SK-N-SH (cell line): Measurements from ENCODE around the gene SNTG2. TPM values are rescaled to one million over a fixed set of nuclear protein-coding genes. Genes with fewer than 3 reads are reported as not detected.

ENCODE experiments used
- CTCF ChIA-PET: fragments of 300-600, 350-600 bp; formaldehyde crosslinking; extraction: SDS; loops from one replicate; lab custom pipeline; 2021; lab: Yijun Ruan, JAX
- POLR2A ChIA-PET: fragments of 350-600 bp; sonication (Branson Sonifier 250); formaldehyde crosslinking; extraction: SDS; loops from one replicate; lab custom pipeline; 2020; ENCODE audit warnings: antibody characterized with exemption, inconsistent platforms; lab: Yijun Ruan, JAX
- DNase-seq: peaks from one replicate; pipeline ENCODE4 v3.0.0; 2012
- H2AFZ ChIP-seq: fragments of 200-600 bp; sonication (generic); 2 replicates; pipeline ENCODE4 v1.8.1; 2016; ENCODE audit warnings: antibody characterized with exemption, mild to moderate bottlenecking, low read depth
- H3F3A ChIP-seq: fragments of 200-600 bp; sonication (generic); replicated peaks from 2 replicates; pipeline ENCODE3; 2016; ENCODE audit warnings: antibody characterized with exemption, mild to moderate bottlenecking; ENCODE audit not compliant: insufficient read depth
- H3K27ac ChIP-seq, 2 experiments: fragments of 200-500 bp in 1 of 2; fragments of 200-600 bp in 1 of 2; sonication (Bioruptor generic) in 1 of 2; sonication (generic), shearing (Covaris generic) in 1 of 2; 2 replicates each; pipeline versions ENCODE4 v1.5.1 to v1.6.1; 2014 to 2016; ENCODE audit warnings: low read depth in 2 of 2, inconsistent platforms in 1 of 2, low read length in 1 of 2, mild to moderate bottlenecking in 1 of 2, mixed read lengths in 1 of 2
- H3K27me3 ChIP-seq: fragments of 200-600 bp; sonication (generic), shearing (Covaris generic); 2 replicates; pipeline ENCODE4 v1.6.1; 2016; ENCODE audit warnings: mixed run types; ENCODE audit not compliant: insufficient read depth
- H3K36me3 ChIP-seq, 2 experiments: fragments of 200-500 bp in 1 of 2; fragments of 200-600 bp in 1 of 2; sonication (Bioruptor generic) in 1 of 2; sonication (generic) in 1 of 2; replicated peaks in 1 of 2; 2 replicates each; pipeline versions ENCODE3 to v1.5.1; 2014 to 2016; ENCODE audit warnings: low read length in 1 of 2, mild to moderate bottlenecking in 1 of 2; ENCODE audit not compliant: insufficient read depth in 2 of 2, control insufficient read depth in 1 of 2
- H3K4me1 ChIP-seq, 2 experiments: fragments of 200-500 bp in 1 of 2; fragments of 200-600 bp in 1 of 2; sonication (Bioruptor generic) in 1 of 2; sonication (generic), shearing (Covaris generic) in 1 of 2; 2 replicates each; pipeline versions ENCODE4 v1.5.1 to v1.6.1; 2014 to 2016; ENCODE audit warnings: low read depth in 1 of 2, low read length in 1 of 2, mixed run types in 1 of 2; ENCODE audit not compliant: insufficient read depth in 2 of 2, control insufficient read depth in 1 of 2
- H3K4me2 ChIP-seq: fragments of 200-600 bp; sonication (generic), shearing (Covaris generic); 2 replicates; pipeline ENCODE4 v1.6.1; 2017; ENCODE audit warnings: mixed run types
- H3K4me3 ChIP-seq, 2 experiments: fragments of 200-500 bp in 1 of 2; fragments of 200-600 bp in 1 of 2; sonication (Bioruptor generic) in 1 of 2; sonication (generic), shearing (Covaris generic) in 1 of 2; 2 replicates each; pipeline versions ENCODE4 v1.5.1 to v1.8.1; 2014 to 2016; ENCODE audit warnings: low read depth in 2 of 2, inconsistent platforms in 1 of 2, low read length in 1 of 2, mild to moderate bottlenecking in 1 of 2, mixed read lengths in 1 of 2, moderate library complexity in 1 of 2
- H3K79me2 ChIP-seq: fragments of 200-600 bp; sonication (generic); 2 replicates; pipeline ENCODE4 v1.8.1; 2017; ENCODE audit warnings: mild to moderate bottlenecking; ENCODE audit not compliant: insufficient read depth
- H3K9ac ChIP-seq: fragments of 200-600 bp; sonication (generic); 2 replicates; pipeline ENCODE4 v1.6.1; 2017; ENCODE audit warnings: mixed run types
- H3K9me2 ChIP-seq: fragments of 200-600 bp; sonication (generic); 2 replicates; pipeline ENCODE4 v1.6.1; 2017; ENCODE audit warnings: mixed run types
- H3K9me3 ChIP-seq: fragments of 200-600 bp; sonication (generic); 2 replicates; pipeline ENCODE4 v1.6.1; 2017; ENCODE audit warnings: mixed run types, mild to moderate bottlenecking, moderate library complexity
- H4K20me1 ChIP-seq: fragments of 200-600 bp; sonication (generic); 2 replicates; pipeline ENCODE4 v1.6.1; 2017; ENCODE audit warnings: mild to moderate bottlenecking, mixed run types; ENCODE audit not compliant: insufficient read depth
- EP300 ChIP-seq, 2 experiments: IDR thresholded peaks; 2 replicates each; pipeline versions ENCODE4 v1.4.0 to v1.6.1; 2012; ENCODE audit warnings: borderline replicate concordance in 1 of 2, low read depth in 1 of 2, low read length in 1 of 2
- FOSL2 ChIP-seq: IDR thresholded peaks from 2 replicates; pipeline ENCODE4 v1.4.0; 2012; ENCODE audit warnings: low read depth, mild to moderate bottlenecking, moderate library complexity, borderline replicate concordance
- FOXJ3 ChIP-seq: sonication (generic); formaldehyde crosslinking; IDR thresholded peaks from 2 replicates; pipeline ENCODE4 v1.5.1; 2020; ENCODE audit warnings: mild to moderate bottlenecking, missing genetic modification reagents
- GATA2 ChIP-seq: sonication (generic); formaldehyde crosslinking; IDR thresholded peaks from 2 replicates; pipeline ENCODE4 v1.5.0; 2020; ENCODE audit warnings: mild to moderate bottlenecking, missing genetic modification reagents
- POLR2AphosphoS5 ChIP-seq: IDR thresholded peaks from 2 replicates; pipeline ENCODE4 v1.6.1; 2012; ENCODE audit warnings: low read depth, low read length
- RCOR1 ChIP-seq: fragments of 150-350 bp; IDR thresholded peaks from 2 replicates; pipeline ENCODE4 v1.6.1; 2017; ENCODE audit warnings: antibody characterized with exemption, low read length
- TCF12 ChIP-seq: IDR thresholded peaks from 2 replicates; pipeline ENCODE4 v1.4.0; 2012
- YY1 ChIP-seq: IDR thresholded peaks from 2 replicates; pipeline ENCODE4 v1.4.0; 2012; ENCODE audit warnings: low read depth, mild to moderate bottlenecking
- WGBS: methylation state at CpG from one replicate; pipeline ENCODE4 v1.1.6; 2017; ENCODE audit warnings: low lambda C conversion rate; 5-methylcytosine and 5-hydroxymethylcytosine counted together
- polyA plus RNA-seq, 3 experiments: library from polyadenylated mRNA; depleted of rRNA; stranded (reverse); fragments of >200 nt; gene quantifications; 2 replicates each; pipeline ENCODE4 v1.2.3, GENCODE V29; 2012
- TF ChIP-seq, protein P1 (sequence below): IDR thresholded peaks from 2 replicates; pipeline ENCODE4 v1.4.0; 2012; ENCODE audit warnings: low read depth, borderline replicate concordance
- TF ChIP-seq, protein P2 (sequence below): IDR thresholded peaks from 2 replicates; pipeline ENCODE4 v1.4.0; 2012; ENCODE audit warnings: low read depth
- TF ChIP-seq, protein P3 (sequence below): IDR thresholded peaks from 2 replicates; pipeline ENCODE4; 2012
- TF ChIP-seq, protein P4 (sequence below): IDR thresholded peaks from 2 replicates; pipeline ENCODE4 v1.6.1; 2012; ENCODE audit warnings: mild to moderate bottlenecking, low read depth, low read length, moderate library complexity

Gene SNTG2
- polyA plus RNA-seq, 1 of the 3 experiments (the other 2 are of a cell fraction) = not detected

DNA sequence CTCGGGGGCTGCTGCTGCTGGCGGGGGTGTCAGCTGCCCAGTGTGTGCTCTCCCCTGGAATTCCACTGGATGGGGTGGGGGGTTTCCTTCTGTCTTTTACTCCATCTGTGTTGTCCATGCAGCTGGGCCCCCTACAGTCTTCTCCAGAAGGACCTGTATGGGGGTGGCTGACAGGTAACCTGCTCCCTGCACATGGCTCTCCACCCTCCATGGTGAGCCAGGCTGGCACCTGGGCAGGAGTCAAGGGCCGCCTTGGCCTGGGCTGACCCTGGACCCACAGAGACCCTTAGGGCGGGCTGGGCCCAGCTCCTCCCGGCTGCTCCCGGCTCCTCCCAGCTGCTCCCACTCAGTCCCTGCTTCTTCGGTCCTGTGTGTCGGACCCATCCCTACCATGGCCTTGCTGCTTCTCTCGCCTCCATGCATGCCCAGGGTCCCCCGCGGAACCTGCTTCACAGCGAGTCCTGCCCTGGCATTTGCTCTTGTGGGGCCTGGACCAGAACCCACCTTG lies 15.0 kb downstream of the SNTG2 start:
- Histone ChIP-seq H4K20me1 (no peaks in the 10 kb centered on the region), H3K36me3 (no peaks in the 10 kb centered on the region), H3K9me2 (no peaks in the 10 kb centered on the region), H3K79me2 (no peaks in the 10 kb centered on the region), H3K4me1 (peaks cover 0 to 2% of the 10 kb centered on the region in 2 experiments; a peak in 1 of 4 replicates), H3K27ac (no peak overlapping the region), H3K4me3 (no peak overlapping the region), H3K9me3 (no peaks in the 10 kb centered on the region; the same call in 1 of the 2 replicates), H3F3A (no peaks in the 10 kb centered on the region)
- 26% methylated on average over 11 of the region's 12 CpGs for WGBS
- no peak for DNase-seq
- TF ChIP-seq RCOR1 (no peak), YY1 (no peak), FOSL2 (no peak), FOXJ3 (CRISPR knock-in tag) (no peak), GATA2 (CRISPR knock-in tag) (no peak), EP300 (IDR thresholded peaks at IDR 0.05; ENCODE audit: borderline replicate concordance in 1 of 2, low read depth in 1 of 2, low read length in 1 of 2) (no peak), POLR2AphosphoS5 (no peak)
- TF ChIP-seq, protein P1, sequence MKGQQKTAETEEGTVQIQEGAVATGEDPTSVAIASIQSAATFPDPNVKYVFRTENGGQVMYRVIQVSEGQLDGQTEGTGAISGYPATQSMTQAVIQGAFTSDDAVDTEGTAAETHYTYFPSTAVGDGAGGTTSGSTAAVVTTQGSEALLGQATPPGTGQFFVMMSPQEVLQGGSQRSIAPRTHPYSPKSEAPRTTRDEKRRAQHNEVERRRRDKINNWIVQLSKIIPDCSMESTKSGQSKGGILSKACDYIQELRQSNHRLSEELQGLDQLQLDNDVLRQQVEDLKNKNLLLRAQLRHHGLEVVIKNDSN = no peak
- TF ChIP-seq, protein P2, sequence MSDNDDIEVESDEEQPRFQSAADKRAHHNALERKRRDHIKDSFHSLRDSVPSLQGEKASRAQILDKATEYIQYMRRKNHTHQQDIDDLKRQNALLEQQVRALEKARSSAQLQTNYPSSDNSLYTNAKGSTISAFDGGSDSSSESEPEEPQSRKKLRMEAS = no peak
- TF ChIP-seq, protein P3, sequence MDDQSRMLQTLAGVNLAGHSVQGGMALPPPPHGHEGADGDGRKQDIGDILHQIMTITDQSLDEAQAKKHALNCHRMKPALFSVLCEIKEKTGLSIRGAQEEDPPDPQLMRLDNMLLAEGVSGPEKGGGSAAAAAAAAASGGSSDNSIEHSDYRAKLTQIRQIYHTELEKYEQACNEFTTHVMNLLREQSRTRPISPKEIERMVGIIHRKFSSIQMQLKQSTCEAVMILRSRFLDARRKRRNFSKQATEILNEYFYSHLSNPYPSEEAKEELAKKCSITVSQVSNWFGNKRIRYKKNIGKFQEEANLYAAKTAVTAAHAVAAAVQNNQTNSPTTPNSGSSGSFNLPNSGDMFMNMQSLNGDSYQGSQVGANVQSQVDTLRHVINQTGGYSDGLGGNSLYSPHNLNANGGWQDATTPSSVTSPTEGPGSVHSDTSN = no peak
- TF ChIP-seq, all 33 proteins: peak for 0
- Histone ChIP-seq H3K4me2 (no peak overlapping the region), H3K9ac (no peak overlapping the region), H3K27me3 (no peaks in the 10 kb centered on the region), H2AFZ (no peak overlapping the region)
- CTCF ChIA-PET = interaction anchor here (2.5 kb wide), 1 partner anchor 11 kb away, joined by 11 read pairs; no protein-coding TSS in a partner anchor
- POLR2A ChIA-PET = no interaction called here

DNA sequence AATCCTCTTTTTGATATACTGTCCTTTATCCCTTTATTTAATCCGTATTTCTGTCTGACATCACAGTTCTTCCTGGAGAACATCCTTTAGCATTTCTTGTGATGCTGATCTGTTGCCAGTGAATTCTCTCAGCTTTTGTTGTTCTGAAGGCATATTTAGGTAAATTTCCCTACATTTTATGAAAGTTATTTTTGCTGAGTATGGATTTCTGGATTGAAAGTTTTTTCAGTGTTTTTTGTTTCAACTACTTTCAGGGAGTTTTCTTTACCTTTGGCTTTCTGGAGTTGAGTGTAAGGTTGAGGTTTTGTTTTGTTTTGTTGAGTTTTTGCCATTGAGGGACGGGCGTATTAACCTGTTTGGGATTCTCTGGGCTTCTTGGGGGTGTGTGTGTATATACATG lies 22.5 kb downstream of the SNTG2 start:
- Histone ChIP-seq H3K79me2 (no peaks in the 10 kb centered on the region), H3K4me3 (no peak overlapping the region), H3K9me3 (no peaks in the 10 kb centered on the region), H4K20me1 (no peaks in the 10 kb centered on the region), H3K4me1 (peaks cover 0 to 10% of the 10 kb centered on the region in 2 experiments; a peak in 2 of 4 replicates), H3K9me2 (no peaks in the 10 kb centered on the region), H2AFZ (no peak overlapping the region), H3F3A (no peaks in the 10 kb centered on the region), H3K27me3 (no peaks in the 10 kb centered on the region), H3K9ac (no peak overlapping the region), H3K27ac (no peak overlapping the region), H3K36me3 (no peaks in the 10 kb centered on the region), H3K4me2 (no peak overlapping the region)
- 39% methylated on average over 3 of the region's 3 CpGs for WGBS
- ChIA-PET POLR2A (no interaction called here), CTCF (interaction anchor here (0.8 kb wide), 1 partner anchor 120 kb away, joined by 3 read pairs; no protein-coding TSS in a partner anchor)
- no peak for DNase-seq
- TF ChIP-seq, protein P4, sequence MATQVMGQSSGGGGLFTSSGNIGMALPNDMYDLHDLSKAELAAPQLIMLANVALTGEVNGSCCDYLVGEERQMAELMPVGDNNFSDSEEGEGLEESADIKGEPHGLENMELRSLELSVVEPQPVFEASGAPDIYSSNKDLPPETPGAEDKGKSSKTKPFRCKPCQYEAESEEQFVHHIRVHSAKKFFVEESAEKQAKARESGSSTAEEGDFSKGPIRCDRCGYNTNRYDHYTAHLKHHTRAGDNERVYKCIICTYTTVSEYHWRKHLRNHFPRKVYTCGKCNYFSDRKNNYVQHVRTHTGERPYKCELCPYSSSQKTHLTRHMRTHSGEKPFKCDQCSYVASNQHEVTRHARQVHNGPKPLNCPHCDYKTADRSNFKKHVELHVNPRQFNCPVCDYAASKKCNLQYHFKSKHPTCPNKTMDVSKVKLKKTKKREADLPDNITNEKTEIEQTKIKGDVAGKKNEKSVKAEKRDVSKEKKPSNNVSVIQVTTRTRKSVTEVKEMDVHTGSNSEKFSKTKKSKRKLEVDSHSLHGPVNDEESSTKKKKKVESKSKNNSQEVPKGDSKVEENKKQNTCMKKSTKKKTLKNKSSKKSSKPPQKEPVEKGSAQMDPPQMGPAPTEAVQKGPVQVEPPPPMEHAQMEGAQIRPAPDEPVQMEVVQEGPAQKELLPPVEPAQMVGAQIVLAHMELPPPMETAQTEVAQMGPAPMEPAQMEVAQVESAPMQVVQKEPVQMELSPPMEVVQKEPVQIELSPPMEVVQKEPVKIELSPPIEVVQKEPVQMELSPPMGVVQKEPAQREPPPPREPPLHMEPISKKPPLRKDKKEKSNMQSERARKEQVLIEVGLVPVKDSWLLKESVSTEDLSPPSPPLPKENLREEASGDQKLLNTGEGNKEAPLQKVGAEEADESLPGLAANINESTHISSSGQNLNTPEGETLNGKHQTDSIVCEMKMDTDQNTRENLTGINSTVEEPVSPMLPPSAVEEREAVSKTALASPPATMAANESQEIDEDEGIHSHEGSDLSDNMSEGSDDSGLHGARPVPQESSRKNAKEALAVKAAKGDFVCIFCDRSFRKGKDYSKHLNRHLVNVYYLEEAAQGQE = no peak
- TF ChIP-seq TCF12 = no peak
- TF ChIP-seq RCOR1 = no peak
